Stimulated activated naive CD8-positive, alpha-beta T cell treated with anti-CD3 and anti-CD28 coated beads, Interleukin-15, amount 100 ng/mL, for 72 hours (primary cell): ENCODE results near the gene PRRT4.
A peak's percentile ranks its signal among the peaks of the same experiment; 100 is the strongest.

Experiments
- ATAC-seq: fragments of 150-1000 bp; cut with Tn5 transposase; 2 replicates; pipeline ENCODE4 v1.10.0; 2021; ENCODE audit warnings: mild to moderate bottlenecking, moderate library complexity
- DNase-seq, 2 donors: peaks; one replicate each; pipeline ENCODE4 v3.0.0; 2021 to 2022
- H3K27ac Mint-ChIP-seq, 2 donors: one replicate each; pipeline ENCODE4 v1.8.0; 2022; ENCODE audit warnings: mild to moderate bottlenecking in 2 of 2, mixed read lengths in 2 of 2, moderate library complexity in 2 of 2
- H3K27me3 Mint-ChIP-seq: one replicate; pipeline ENCODE4 v1.8.0; 2022; ENCODE audit warnings: mixed read lengths
- H3K4me1 Mint-ChIP-seq: one replicate; pipeline ENCODE4 v1.8.0; 2022; ENCODE audit warnings: mild to moderate bottlenecking, mixed read lengths
- H3K4me3 Mint-ChIP-seq, 2 donors: one replicate each; pipeline ENCODE4 v1.8.0; 2022; ENCODE audit warnings: mild to moderate bottlenecking in 2 of 2, mixed read lengths in 2 of 2, moderate library complexity in 1 of 2
- H3K9me3 Mint-ChIP-seq, 2 donors: one replicate each; pipeline ENCODE4 v1.8.0; 2022; ENCODE audit warnings: mixed read lengths in 2 of 2

Gene PRRT4

DNA sequence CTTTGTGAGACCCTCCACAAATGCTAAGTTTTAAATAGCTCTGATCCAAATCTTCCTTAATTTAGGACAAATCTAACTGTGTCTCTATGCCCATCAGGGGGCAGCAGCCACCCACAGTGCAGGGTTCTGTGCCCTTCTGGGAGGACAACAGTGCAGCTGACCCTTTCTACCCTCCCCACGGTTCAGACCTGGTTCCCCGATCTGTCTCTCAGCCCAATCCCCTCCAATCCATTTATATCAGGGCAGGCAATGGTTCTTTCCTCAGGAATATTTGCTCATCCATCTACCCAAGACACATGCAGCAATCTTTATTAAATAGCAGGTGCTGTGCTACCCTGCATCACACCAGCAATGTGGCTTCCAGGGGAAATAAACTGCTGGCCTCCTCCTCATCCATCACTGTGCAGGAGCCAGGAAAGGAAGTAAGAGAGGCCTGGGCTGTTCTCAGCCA lies 13.8 kb downstream of the PRRT4 start:
- peak; percentile 39 to 55 for DNase-seq
- no peak overlapping the region for H3K4me3 Mint-ChIP-seq

DNA sequence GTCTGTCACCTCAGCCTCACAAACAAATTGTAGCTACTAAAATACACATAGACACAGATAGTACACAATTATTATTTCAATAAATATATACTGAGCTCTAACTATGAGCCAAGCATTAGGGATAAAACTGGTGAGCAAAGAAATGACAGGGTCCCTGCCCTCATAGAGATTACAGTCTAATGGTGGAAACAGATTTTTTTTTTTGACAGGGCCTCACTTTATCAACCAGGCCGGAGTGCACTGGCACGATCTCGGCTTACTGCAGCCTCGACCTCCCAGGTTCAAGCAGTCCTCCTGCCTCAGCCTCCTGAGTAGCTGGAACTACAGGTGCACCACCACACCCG lies 17.1 kb downstream of the PRRT4 start:
- no peak for ATAC-seq
- H3K9me3 Mint-ChIP-seq, result no peaks in the 10 kb centered on the region
- no peak for DNase-seq
- peak overlapping the region in 1 of 2 donors; percentile 82 for H3K4me3 Mint-ChIP-seq
- peaks cover 19% of the 10 kb centered on the region for H3K27me3 Mint-ChIP-seq
- no peak overlapping the region for H3K27ac Mint-ChIP-seq
- peaks cover 33% of the 10 kb centered on the region for H3K4me1 Mint-ChIP-seq

More for the DNA sequence above, 13.8 kb downstream of the PRRT4 start:
- peak; percentile 52 for ATAC-seq
- H3K27me3 Mint-ChIP-seq, result peaks cover 39% of the 10 kb centered on the region
- peaks cover 6% of the 10 kb centered on the region for H3K4me1 Mint-ChIP-seq
- H3K9me3 Mint-ChIP-seq, result no peaks in the 10 kb centered on the region
- H3K27ac Mint-ChIP-seq, result no peak overlapping the region

- peak within 1 kb of the TSS; percentile 95 to 98 for H3K27ac Mint-ChIP-seq
- peak; percentile 88 to 89 for DNase-seq
- H3K4me1 Mint-ChIP-seq, result peaks cover 33% of the 10 kb centered on the region
- H3K27me3 Mint-ChIP-seq, result peaks cover 13% of the 10 kb centered on the region
- ATAC-seq, result peak; percentile 95
- peak within 1 kb of the TSS; percentile 82 to 96 for H3K4me3 Mint-ChIP-seq
- H3K9me3 Mint-ChIP-seq, result no peaks in the 10 kb centered on the region
These were observed 17.7 kb downstream of the PRRT4 start, which contains the start of gene RBM28 for GRCh38 chr7:128343554-128344430. Gene RBM28 (minus strand): TSS chr7:128343908. CDS start chr7:128343793, 115 bp downstream.

DNA sequence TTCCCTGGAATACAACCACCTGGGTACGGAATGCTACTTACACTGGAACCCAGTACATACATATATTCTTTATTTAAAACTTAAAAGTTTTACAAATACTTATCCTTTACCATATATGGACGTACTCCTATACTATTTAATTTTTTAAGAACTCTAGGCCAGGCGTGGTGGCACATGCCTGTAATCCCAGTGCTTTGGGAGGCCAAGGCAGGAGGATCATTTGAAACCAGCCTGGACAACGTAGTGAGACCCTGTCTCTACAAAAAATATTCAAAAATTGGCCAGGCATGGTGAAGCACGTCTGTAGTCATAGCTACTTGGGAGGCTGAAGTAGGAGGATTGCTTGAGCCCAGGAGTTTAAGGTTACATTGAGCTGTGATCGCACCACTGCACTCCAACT lies 19.8 kb downstream of the PRRT4 start:
- DNase-seq (no peak), ATAC-seq (no peak)
- H3K4me3 Mint-ChIP-seq, result peak overlapping the region; percentile 82 to 96
- no peaks in the 10 kb centered on the region for H3K9me3 Mint-ChIP-seq
- H3K27me3 Mint-ChIP-seq, result no peaks in the 10 kb centered on the region
- H3K4me1 Mint-ChIP-seq, result peaks cover 33% of the 10 kb centered on the region
- H3K27ac Mint-ChIP-seq, result no peak overlapping the region

- no peak overlapping the region for H3K4me3 Mint-ChIP-seq
- H3K27me3 Mint-ChIP-seq, result no peaks in the 10 kb centered on the region
- H3K9me3 Mint-ChIP-seq, result no peaks in the 10 kb centered on the region
- H3K27ac Mint-ChIP-seq, result peak overlapping the region in 1 of 2 donors; percentile 0
- H3K4me1 Mint-ChIP-seq, result peaks cover 9% of the 10 kb centered on the region
- no peak for ATAC-seq
- DNase-seq, result no peak
These were observed 25.8 kb downstream of the PRRT4 start for GRCh38 chr7:128335730-128336129.

DNA sequence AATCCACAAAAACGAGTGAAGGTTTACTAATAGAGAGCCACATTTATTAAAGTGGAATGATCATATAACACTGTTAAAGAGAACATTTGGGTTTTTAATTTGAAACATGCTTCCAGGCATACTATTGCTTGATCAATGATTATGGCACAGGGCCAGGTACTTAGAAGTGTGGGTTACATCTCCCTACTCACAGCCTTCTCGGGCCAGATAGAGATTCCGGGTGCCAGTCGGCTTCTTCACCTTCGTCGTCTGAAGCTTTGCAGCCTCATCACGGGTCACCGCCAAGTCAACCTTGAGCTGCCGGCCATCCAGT lies 37.2 kb downstream of the PRRT4 start:
- DNase-seq (no peak), ATAC-seq (no peak)
- H3K4me1 Mint-ChIP-seq, result peaks cover 30% of the 10 kb centered on the region
- no peak overlapping the region for H3K4me3 Mint-ChIP-seq
- H3K9me3 Mint-ChIP-seq, result no peaks in the 10 kb centered on the region
- no peaks in the 10 kb centered on the region for H3K27me3 Mint-ChIP-seq
- no peak overlapping the region for H3K27ac Mint-ChIP-seq

DNA sequence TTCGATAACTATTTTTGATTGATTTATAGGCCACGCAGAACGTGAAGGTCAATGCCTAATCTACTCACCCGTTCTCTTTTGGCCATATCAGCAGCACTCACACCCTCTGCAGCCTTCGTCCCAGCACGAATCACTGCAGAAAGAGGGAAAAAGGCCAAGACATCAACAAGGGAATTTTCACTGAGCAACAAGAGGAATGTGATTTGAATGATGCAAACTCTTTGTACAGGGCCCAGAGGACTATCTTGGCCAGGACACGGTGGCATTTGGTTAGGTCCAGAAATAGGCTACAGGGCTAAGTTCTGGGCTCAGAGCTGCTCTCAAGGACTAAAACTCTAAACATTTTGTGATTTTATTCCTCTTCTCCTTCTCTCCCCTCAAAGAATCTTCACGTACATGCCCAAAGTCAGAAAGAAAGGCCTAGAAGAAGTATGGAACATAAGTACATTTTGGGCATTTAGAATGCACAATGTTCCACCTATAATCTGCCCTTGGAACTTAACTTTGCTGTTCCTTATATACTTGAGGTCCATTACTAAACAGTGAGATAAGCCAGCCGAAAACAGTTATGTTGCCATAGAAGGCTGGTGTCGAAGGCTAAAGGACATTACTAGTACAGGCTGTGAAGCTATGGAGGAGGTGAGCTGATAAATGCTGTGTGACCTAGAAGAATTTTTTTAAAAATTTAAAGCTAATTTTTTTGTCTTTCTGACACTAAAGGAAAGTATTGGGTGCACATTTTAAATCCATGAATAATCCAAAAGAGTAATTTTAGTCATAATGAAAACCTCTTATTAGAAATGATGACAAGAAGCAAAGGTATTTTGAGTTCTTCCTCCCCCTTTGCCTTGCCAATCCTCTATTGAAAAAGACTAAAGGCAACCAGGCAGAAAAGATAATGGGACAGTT lies 37.8 kb downstream of the PRRT4 start:
- H3K27me3 Mint-ChIP-seq, result no peaks in the 10 kb centered on the region
- H3K4me3 Mint-ChIP-seq, result no peak overlapping the region
- DNase-seq, result no peak
- H3K9me3 Mint-ChIP-seq, result no peaks in the 10 kb centered on the region
- no peak for ATAC-seq
- H3K4me1 Mint-ChIP-seq, result peaks cover 32% of the 10 kb centered on the region
- no peak overlapping the region for H3K27ac Mint-ChIP-seq

GRCh38 chr7:128323040-128323439 lies 38.5 kb downstream of the PRRT4 start:
- no peak overlapping the region for H3K4me3 Mint-ChIP-seq
- no peaks in the 10 kb centered on the region for H3K27me3 Mint-ChIP-seq
- no peak for DNase-seq
- H3K9me3 Mint-ChIP-seq, result no peaks in the 10 kb centered on the region
- no peak overlapping the region for H3K27ac Mint-ChIP-seq
- H3K4me1 Mint-ChIP-seq, result peaks cover 32% of the 10 kb centered on the region
- no peak for ATAC-seq

GRCh38 chr7:128322040-128322643 lies 39.3 kb downstream of the PRRT4 start:
- ATAC-seq, result peak; percentile 82
- no peaks in the 10 kb centered on the region for H3K27me3 Mint-ChIP-seq
- H3K4me3 Mint-ChIP-seq, result no peak overlapping the region

DNA sequence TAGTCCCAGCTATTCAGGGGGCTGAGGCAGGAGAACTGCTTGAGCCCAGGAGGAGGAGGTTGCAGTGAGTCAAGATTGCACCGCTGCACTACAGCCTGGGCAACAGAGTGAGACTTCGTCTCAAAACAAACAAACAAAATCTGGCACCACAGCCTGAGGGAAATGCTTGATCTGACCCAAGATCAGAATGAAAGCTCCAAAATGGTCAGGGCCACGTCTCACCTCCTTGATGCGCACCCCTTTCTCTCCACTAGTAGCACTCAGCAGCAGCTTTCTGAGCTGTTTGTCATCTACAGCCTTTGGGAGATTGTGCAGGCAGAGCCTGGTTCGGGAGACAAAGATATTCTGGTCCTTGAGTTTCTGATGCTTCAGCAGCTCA lies 40.5 kb downstream of the PRRT4 start:
- Mint-ChIP-seq H3K27ac (peak overlapping the region; percentile 71 to 88), H3K9me3 (no peaks in the 10 kb centered on the region), H3K4me3 (no peak overlapping the region), H3K4me1 (peaks cover 32% of the 10 kb centered on the region), H3K27me3 (no peaks in the 10 kb centered on the region)
- ATAC-seq, result peak; percentile 60
- no peak for DNase-seq

More at GRCh38 chr7:128322040-128322643, 39.3 kb downstream of the PRRT4 start:
- Mint-ChIP-seq H3K27ac (peak overlapping the region in 1 of 2 donors; percentile 48), H3K4me1 (peaks cover 32% of the 10 kb centered on the region), H3K9me3 (no peaks in the 10 kb centered on the region)
- DNase-seq, result no peak

GRCh38 chr7:128318691-128319090 lies 42.8 kb downstream of the PRRT4 start:
- Mint-ChIP-seq H3K27ac (no peak overlapping the region), H3K4me1 (peaks cover 32% of the 10 kb centered on the region), H3K9me3 (no peaks in the 10 kb centered on the region), H3K27me3 (no peaks in the 10 kb centered on the region), H3K4me3 (no peak overlapping the region)
- DNase-seq (no peak), ATAC-seq (no peak)

DNA sequence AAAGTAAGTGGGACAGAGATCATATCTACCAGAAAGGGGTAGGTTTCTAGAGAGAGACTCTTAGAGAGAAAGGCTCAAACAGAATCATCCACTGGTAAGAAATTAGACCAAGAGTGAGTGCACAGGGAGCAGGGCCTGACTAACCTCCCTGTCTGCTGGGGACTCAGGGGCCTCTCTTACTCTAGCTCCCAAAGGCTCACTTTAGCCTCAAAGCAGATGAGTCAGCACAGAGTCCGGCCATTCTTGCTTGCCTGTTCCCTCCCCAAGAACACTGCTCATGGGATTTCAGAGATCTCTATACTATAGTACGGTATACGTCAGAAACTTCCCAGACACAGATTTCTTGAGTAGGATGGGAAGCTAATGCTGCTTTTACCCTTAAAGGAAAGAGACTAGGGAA lies 50.5 kb downstream of the PRRT4 start:
- Mint-ChIP-seq H3K27ac (peak overlapping the region in 1 of 2 donors; percentile 48), H3K27me3 (no peaks in the 10 kb centered on the region), H3K4me1 (no peaks in the 10 kb centered on the region), H3K4me3 (no peak overlapping the region), H3K9me3 (no peaks in the 10 kb centered on the region)
- no peak for ATAC-seq
- no peak for DNase-seq

DNA sequence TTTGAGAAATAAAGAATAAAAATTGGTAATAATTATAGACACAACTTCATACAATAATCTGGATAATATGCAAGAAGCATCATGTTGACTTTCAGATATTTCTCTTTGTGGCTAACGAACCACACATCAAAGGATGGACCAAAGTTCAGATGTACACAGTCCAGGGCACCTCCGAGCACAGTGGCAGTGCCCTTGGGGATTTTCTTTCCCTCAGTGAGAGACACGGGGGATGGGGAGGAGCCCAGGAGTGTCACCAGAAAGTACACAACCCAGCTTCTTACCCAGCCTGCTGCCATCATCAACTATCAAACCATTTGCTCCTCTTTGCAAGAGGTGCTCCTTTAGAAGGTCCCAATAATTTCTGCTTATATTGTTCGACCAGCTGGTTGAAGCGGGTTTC lies 51.0 kb downstream of the PRRT4 start:
- Mint-ChIP-seq H3K9me3 (no peaks in the 10 kb centered on the region), H3K27me3 (no peaks in the 10 kb centered on the region), H3K4me1 (no peaks in the 10 kb centered on the region), H3K27ac (no peak overlapping the region), H3K4me3 (no peak overlapping the region)
- DNase-seq (no peak), ATAC-seq (no peak)

- Mint-ChIP-seq H3K9me3 (no peaks in the 10 kb centered on the region), H3K27me3 (no peaks in the 10 kb centered on the region), H3K4me1 (no peaks in the 10 kb centered on the region), H3K27ac (no peak overlapping the region), H3K4me3 (no peak overlapping the region)
- no peak for ATAC-seq
- no peak for DNase-seq
These were observed 51.5 kb downstream of the PRRT4 start for GRCh38 chr7:128309976-128310375.

GRCh38 chr7:128309124-128309523 lies 52.4 kb downstream of the PRRT4 start:
- ATAC-seq (no peak), DNase-seq (no peak)
- Mint-ChIP-seq H3K4me1 (no peaks in the 10 kb centered on the region), H3K9me3 (no peaks in the 10 kb centered on the region), H3K27ac (no peak overlapping the region), H3K4me3 (no peak overlapping the region), H3K27me3 (no peaks in the 10 kb centered on the region)
